ENCODE data around the gene PDE4B.

DNA sequence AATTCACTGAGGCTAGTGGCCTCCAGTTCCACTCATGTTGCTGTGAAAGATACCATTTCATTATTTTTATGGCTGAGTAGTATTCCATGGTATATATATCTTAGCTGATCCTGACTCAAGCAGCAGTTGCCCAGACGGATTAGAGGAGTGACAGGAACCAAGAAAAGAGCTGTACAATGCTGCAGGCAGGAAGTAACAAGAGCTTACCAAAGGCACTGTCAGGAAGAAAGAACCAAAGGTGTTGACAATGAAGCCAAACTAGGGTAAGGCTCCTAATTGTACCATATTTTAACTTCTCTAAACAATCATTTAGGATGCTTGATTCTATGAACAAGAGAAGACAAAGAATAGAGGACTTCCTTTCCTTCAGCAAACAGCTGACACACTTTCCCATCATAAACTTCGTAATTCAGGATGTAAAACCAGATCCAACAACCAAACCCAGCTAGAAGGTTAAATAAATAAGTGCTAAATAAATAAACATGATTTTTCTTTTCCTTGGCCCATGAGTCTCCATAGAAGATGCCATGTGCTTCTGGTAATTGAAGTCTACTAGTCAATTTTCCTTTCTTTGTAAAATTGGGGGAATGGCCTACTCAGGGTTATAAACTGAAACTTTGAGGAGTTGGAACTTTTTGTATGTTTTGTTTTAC, 493.0 kb downstream of the PDE4B start:
- no peak for TF ChIP-seq POLR2A (IDR thresholded peaks at IDR 0.05)
- TF ChIP-seq, protein P1, sequence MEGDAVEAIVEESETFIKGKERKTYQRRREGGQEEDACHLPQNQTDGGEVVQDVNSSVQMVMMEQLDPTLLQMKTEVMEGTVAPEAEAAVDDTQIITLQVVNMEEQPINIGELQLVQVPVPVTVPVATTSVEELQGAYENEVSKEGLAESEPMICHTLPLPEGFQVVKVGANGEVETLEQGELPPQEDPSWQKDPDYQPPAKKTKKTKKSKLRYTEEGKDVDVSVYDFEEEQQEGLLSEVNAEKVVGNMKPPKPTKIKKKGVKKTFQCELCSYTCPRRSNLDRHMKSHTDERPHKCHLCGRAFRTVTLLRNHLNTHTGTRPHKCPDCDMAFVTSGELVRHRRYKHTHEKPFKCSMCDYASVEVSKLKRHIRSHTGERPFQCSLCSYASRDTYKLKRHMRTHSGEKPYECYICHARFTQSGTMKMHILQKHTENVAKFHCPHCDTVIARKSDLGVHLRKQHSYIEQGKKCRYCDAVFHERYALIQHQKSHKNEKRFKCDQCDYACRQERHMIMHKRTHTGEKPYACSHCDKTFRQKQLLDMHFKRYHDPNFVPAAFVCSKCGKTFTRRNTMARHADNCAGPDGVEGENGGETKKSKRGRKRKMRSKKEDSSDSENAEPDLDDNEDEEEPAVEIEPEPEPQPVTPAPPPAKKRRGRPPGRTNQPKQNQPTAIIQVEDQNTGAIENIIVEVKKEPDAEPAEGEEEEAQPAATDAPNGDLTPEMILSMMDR (IDR thresholded peaks at IDR 0.05) = no peak
